HG03460 (cell line): Measurements from ENCODE around the gene SEL1L2.
A peak's percentile ranks its signal among the peaks of the same experiment; 100 is the strongest.

Source experiments
- ATAC-seq: cut with Tn5 transposase; IDR thresholded peaks from one replicate; pipeline ENCODE4 v1.9.1; 2021; ENCODE audit not compliant: unreplicated experiment

The SEL1L2 gene

DNA sequence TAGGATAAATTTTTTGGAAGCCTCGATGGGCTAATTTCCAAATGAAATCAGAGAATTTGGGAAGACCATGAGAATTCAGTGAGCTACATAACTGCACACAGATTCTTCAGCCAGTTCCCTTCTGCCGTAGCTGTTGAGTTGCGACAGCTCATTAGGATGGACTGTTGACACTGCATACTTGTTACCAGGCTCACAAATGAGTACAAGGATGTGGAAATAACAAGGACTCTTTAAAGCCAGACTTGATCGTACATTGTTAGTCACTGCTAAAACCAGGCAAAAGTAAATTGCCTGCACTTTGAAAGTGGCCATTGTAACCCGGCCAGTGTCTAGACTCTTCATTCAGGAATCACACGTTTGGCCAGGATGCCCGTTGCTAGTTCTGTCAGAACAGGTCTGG, 168.5 kb downstream of the SEL1L2 start:
- no peak for ATAC-seq

DNA sequence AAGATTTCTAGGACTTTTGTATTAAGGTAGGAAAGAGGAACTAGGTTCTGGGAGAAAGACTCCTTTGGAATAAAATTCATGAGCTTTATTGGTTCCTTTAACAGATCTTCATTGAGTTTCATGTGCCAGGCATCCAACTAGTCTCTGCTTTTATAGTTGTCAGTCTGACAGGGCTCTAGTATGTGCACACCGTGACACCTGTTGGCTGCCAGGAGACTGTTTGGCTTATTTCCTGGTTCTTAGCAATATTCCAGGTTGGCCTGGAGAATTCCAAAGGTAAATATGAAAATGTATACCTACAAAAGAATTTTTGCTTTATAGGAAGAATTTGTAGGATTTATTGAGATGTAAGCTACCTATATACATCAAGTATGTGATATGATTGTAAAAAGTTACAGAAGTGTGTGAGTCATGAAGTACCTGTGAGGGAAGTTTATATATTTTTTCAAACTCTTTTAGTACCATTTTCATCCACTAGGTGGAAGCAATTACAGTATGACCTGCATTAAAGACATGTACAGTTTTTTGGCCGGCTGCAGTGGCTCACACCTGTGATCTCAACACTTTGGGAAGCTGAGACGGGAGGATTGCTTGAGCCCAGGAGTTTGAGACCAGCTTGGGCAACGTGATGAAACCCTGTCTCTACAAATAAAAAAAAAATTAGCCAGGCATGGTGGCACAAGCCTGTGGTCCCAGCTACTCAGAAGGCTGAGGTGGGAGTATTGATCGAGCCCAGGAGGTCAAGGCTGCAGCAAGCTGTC, 170.3 kb downstream of the SEL1L2 start:
- ATAC-seq: peak; percentile 78

DNA sequence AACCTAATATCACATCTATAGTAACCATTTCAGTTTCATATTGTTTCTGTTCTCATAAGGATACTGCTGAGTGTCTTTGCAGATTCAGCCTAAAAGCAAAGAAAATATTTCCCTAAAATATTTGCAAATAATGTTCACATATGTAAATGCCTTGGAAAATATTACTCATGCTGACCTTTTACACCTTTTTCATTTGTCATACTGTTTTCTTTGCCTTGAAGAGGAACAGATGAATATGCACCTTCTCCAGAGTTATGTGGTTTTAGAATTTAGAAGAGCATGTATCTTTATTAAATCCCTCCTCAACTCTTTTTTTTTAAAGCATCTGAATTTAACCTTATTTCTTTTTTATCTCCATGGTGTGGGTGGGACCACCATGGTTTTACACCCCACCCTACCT, 173.1 kb downstream of the SEL1L2 start:
- ATAC-seq: no peak

DNA sequence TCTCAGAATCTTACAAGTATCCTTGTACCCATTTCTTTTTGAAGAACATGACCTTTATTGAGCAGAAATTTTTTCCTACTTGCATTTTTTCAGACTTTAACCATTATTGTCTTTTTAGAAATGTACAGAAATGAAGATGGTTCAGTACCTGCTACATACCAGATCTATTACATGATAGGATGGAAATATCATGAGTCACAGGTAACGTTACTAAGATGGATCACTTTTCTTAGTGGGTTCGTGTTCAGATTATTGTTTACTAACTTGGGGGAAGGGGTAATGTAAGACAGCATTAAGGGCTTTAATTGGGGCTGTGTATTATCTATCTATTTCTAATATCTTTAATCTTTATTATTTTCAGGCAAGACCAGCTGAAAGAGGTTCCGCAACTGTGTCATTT, 173.7 kb downstream of the SEL1L2 start:
- no peak for ATAC-seq

DNA sequence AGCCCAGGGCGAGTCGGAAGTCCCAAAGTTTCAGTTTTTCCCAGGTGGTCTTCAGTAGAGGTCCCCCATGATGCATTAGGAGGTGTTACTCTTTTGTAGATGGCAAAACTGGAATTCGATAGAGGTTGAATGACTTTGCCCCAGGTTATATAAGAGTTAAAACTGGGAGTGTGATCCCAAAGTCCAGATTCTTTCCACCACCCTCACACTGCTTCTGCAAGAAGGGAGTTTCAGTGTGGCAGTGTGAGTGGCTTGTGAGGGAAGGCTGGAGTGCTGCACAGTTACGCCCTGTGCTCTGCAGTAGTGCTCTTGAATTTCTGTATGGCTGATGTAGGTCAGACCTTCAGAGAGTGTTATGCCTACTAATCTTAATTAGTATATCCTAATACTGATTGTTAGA, 175.7 kb downstream of the SEL1L2 start:
- ATAC-seq: no peak

DNA sequence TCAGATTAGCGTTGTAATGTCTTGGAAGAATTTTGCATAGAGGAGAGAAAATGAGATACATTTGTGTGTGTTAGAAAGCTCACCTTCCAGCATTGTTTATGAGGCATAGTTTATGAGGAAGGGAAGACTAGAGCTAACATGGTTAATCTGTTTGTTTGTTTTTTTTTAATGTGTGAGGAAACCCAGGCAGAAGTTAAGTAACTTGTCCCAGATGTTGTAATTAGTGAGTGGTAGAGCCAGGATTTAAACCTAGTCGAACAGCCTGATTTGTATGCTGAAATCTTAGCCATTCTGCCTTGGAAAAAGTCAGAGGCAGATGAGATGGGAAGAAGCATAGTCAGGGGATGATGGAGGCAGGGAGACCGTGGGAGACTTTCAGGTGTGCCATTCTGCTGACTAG, 176.5 kb downstream of the SEL1L2 start:
- no peak for ATAC-seq

DNA sequence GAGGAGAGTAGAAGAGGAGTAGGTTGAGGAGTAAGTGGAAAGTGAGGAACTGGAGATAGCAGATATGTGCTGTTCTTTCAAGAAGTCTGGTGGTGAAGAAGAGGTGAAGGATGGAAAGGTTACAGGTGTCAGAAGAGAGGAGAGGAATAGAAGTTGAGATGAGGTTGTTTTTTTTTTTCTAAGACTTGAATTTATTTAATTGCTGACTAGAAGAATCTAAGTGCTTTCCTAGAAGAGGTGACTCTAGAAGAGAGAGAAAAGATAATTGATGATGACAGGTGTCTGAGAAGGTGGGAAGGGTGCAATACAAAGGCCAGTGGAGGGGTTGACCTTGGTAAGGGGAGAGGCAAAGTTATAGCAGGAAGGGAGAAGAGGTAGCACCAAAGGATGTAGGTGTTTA, 180.0 kb downstream of the SEL1L2 start:
- no peak for ATAC-seq

DNA sequence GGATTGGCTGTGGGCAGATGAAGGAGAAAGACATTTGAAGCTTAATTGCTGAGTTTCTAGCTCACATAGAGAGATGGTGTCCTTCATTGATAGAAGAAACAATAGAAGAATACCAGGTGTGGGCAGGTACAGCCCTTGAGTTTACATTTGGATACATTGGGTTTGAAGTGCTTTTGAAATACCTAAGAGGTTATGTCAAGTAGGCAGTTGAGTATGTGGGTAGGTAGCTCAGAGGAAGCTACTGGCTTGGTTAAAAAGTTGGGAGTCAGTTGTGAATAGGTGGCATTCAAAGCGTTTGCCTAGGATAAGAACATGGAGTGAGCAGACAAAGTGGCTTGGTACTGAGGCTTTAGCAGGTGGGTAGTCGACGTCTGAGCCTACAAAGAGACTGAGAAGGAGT, 180.6 kb downstream of the SEL1L2 start:
- ATAC-seq: no peak

DNA sequence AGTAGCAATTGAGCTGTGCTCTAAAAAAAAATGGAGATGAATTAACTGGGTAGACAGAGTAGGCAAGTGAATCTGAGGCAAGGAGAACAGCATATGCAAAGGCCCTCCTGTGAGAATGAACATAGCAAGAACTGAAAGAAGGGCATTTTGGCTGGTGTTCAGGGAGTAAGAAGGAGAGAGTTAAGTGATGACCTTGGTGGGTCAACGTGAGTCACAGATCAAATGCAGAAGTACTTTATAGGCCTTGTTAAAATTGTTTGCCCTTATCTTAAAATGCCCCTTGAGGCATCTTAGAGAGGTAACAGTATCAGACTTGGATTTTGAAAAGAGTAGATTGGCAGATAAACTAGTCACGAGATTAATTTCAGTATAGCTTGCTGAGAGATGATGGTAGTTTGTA, 181.0 kb downstream of the SEL1L2 start:
- ATAC-seq: no peak

DNA sequence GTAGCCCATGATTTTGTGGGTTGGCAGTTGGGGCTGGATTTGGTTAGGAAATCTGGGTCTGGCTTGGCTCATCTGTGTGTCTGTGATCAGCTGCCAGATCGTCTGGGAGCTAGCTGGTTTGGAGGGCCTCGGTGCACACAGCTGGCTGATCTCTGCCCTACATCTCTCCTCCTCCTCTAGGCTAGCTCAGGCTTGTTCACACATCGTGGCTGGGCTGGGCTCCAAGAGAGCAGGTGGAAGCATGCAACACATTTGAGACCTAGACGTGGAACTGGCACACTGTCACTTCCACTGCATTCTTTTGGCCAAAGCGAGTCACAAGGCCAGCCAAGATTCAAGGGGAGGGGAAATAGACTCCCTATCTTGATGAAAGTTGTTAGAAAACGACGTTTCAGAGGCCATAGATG, 189.7 kb downstream of the SEL1L2 start:
- ATAC-seq: no peak

DNA sequence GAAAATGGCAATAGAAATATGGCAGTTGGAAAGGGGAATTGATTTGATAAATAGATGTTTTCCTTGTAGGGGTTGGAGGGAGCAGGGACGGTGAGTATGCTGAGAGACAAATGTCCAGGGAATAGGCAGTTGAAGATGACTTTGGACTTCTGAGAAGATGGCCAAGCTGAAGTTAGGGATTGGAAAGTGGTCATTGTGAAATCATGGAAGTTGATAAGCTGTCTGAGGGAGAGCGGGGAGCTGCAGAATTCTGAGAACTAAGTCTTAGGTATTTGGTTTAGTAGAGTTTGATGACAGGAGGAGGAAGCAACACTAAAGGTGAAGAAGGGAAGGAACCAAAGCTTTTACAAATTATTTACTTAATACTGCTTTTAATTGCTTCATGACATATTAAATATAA, 190.4 kb downstream of the SEL1L2 start:
- ATAC-seq: no peak
